ENCODE data around the gene NAT10. TPM values are rescaled to one million over a fixed set of nuclear protein-coding genes. Genes with fewer than 3 reads are reported as not detected.

The NAT10 gene
- total RNA-seq, 4 donors from 2014 or later, result 17.2 to 27.7 (median 19.4) TPM

DNA sequence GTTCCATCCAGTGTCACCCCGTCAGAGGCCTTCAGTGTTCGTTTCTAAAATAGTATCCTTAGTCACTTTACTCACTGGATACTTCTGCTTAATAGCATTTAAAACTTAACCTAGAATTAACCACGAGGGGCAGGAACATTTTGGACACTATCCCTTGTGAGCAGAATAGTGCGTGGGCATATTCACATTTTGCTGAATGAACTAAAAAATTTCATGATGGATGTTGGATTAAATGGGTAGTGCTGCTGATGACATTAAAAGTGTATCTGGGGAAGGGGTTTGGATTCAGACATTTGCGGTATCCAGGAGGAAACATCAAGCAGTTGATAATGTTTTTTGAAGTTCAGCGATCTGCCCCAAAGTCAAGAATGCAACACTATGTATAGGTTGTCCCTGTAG is 750 bp upstream of the NAT10 start:
- TF ChIP-seq CTCF (IDR thresholded peaks at IDR 0.05 in 4 of 5, conservative IDR thresholded peaks at IDR 0.05 in 1 of 5) (no peak), POLR2A (IDR thresholded peaks at IDR 0.05) (no peak)
- Histone ChIP-seq H3K4me1 (peaks cover 19 to 22% of the 10 kb centered on the region in 2 donors), H3K9me3 (no peaks in the 10 kb centered on the region), H3K27me3 (no peaks in the 10 kb centered on the region), H3K4me3 (peak overlapping the region; percentile 71 to 97 (median 82)), H3K36me3 (peaks cover 0 to 34% of the 10 kb centered on the region in 2 donors), H3K27ac (peak overlapping the region; percentile 84 to 94 (median 90))
- ATAC-seq (no peak), DNase-seq (no peak)
- intact Hi-C loops (cut with DNase I; ENCODE audit: low total_unique reads), result loop anchor here (1.0 to 10.0 kb wide), 5 partner anchors 53 to 333 kb away; partner anchors contain the start of genes ABTB2, CAPRIN1, CAT and FBXO3
- in situ Hi-C loops (cut with MboI; ENCODE audit: low sequenced_read_pairs in 4 of 4), result loop anchor here in 2 of 4 donors (5.0 to 25.0 kb wide), 3 partner anchors 52 to 117 kb away; partner anchors contain the start of gene CAPRIN1 (in 1 of the 2)

- ATAC-seq (peak; percentile 2 to 13), DNase-seq (no peak)
- Histone ChIP-seq H3K4me1 (peaks cover 19 to 22% of the 10 kb centered on the region in 2 donors), H3K27me3 (no peaks in the 10 kb centered on the region), H3K27ac (peak overlapping the region; percentile 84 to 94 (median 90)), H3K9me3 (no peaks in the 10 kb centered on the region), H3K36me3 (peaks cover 0 to 35% of the 10 kb centered on the region in 2 donors), H3K4me3 (peak overlapping the region; percentile 71 to 97 (median 82))
- intact Hi-C loops (cut with DNase I; ENCODE audit: low total_unique reads) (loop anchor here (1.0 to 10.0 kb wide), 5 partner anchors 55 to 331 kb away; partner anchors contain the start of genes ABTB2, CAPRIN1, CAT and FBXO3), in situ Hi-C loops (cut with MboI; ENCODE audit: low sequenced_read_pairs in 4 of 4) (loop anchor here in 2 of 4 donors (5.0 to 25.0 kb wide), 3 partner anchors 54 to 119 kb away; partner anchors contain the start of gene CAPRIN1 (in 1 of the 2))
- TF ChIP-seq POLR2A (IDR thresholded peaks at IDR 0.05) (no peak), CTCF (IDR thresholded peaks at IDR 0.05 in 4 of 5, conservative IDR thresholded peaks at IDR 0.05 in 1 of 5) (no peak)
Observed at GRCh38 chr11:34105957-34106504, 602 bp downstream of the NAT10 start.

- TF ChIP-seq CTCF (IDR thresholded peaks at IDR 0.05 in 4 of 5, conservative IDR thresholded peaks at IDR 0.05 in 1 of 5) (no peak), POLR2A (IDR thresholded peaks at IDR 0.05) (no peak)
- peaks cover 8 to 19% of the 10 kb centered on the region in 2 donors for H3K4me1 ChIP-seq
- ATAC-seq (no peak), DNase-seq (no peak)
- H3K9me3 ChIP-seq, result no peaks in the 10 kb centered on the region
- no peak overlapping the region for H3K4me3 ChIP-seq
- in situ Hi-C loops (cut with MboI; ENCODE audit: low sequenced_read_pairs in 4 of 4), result loop anchor here in 1 of 4 donors (25.0 kb wide), 1 partner anchor 124 kb away; no protein-coding TSS in a partner anchor
- intact Hi-C loops (cut with DNase I; ENCODE audit: low total_unique reads), result no loop called here
- H3K27me3 ChIP-seq, result no peaks in the 10 kb centered on the region
- H3K36me3 ChIP-seq, result peaks cover 0 to 86% of the 10 kb centered on the region in 2 donors
- H3K27ac ChIP-seq, result no peak overlapping the region
Observed at GRCh38 chr11:34111722-34112270, 6.4 kb downstream of the NAT10 start.

- intact Hi-C loops (cut with DNase I; ENCODE audit: low total_unique reads), result no loop called here
- ATAC-seq, result peak in 1 of 2 donors; percentile 38
- peaks cover 0 to 15% of the 10 kb centered on the region in 2 donors for H3K4me1 ChIP-seq
- H3K4me3 ChIP-seq, result no peak overlapping the region
- peak overlapping the region in 1 of 4 donors; percentile 62 for H3K27ac ChIP-seq
- in situ Hi-C loops (cut with MboI; ENCODE audit: low sequenced_read_pairs in 4 of 4), result loop anchor here in 1 of 4 donors (25.0 kb wide), 1 partner anchor 127 kb away; no protein-coding TSS in a partner anchor
- H3K9me3 ChIP-seq, result no peaks in the 10 kb centered on the region
- no peak for DNase-seq
- H3K27me3 ChIP-seq, result no peaks in the 10 kb centered on the region
- no peak for TF ChIP-seq POLR2A (IDR thresholded peaks at IDR 0.05)
- TF ChIP-seq CTCF (IDR thresholded peaks at IDR 0.05 in 4 of 5, conservative IDR thresholded peaks at IDR 0.05 in 1 of 5), result no peak
- peaks cover 0 to 100% of the 10 kb centered on the region in 2 donors for H3K36me3 ChIP-seq
Observed at GRCh38 chr11:34114014-34114413, 8.6 kb downstream of the NAT10 start.

Data from gastrocnemius medialis (tissue), 4 donors.